SK-N-SH (cell line): ENCODE measurements around the gene AIP.

Source experiments
- EP300 ChIP-seq, 2 experiments: IDR thresholded peaks; 2 replicates each; pipeline versions ENCODE4 v1.4.0 to v1.6.1; 2012; ENCODE audit warnings: borderline replicate concordance in 1 of 2, low read depth in 1 of 2, low read length in 1 of 2
- MXI1 ChIP-seq: IDR thresholded peaks from 2 replicates; pipeline ENCODE4 v1.6.1; 2012; ENCODE audit warnings: mild to moderate bottlenecking, low read depth, low read length, improper control_type of control experiment
- POLR2AphosphoS5 ChIP-seq: IDR thresholded peaks from 2 replicates; pipeline ENCODE4 v1.6.1; 2012; ENCODE audit warnings: low read depth, low read length
- TF ChIP-seq, protein P1 (sequence below): fragments of 200-600 bp; sonication (generic); IDR thresholded peaks from 2 replicates; pipeline ENCODE4 v1.6.1; 2017; ENCODE audit warnings: antibody characterized with exemption, mild to moderate bottlenecking, moderate library complexity
- TF ChIP-seq, protein P2 (sequence below): IDR thresholded peaks from 2 replicates; pipeline ENCODE4 v1.6.1; 2012; ENCODE audit warnings: mild to moderate bottlenecking, low read depth, low read length, moderate library complexity
- TF ChIP-seq, protein P3 (sequence below): IDR thresholded peaks from 2 replicates; pipeline ENCODE4 v1.4.0; 2012; ENCODE audit warnings: low read depth, borderline replicate concordance

DNA sequence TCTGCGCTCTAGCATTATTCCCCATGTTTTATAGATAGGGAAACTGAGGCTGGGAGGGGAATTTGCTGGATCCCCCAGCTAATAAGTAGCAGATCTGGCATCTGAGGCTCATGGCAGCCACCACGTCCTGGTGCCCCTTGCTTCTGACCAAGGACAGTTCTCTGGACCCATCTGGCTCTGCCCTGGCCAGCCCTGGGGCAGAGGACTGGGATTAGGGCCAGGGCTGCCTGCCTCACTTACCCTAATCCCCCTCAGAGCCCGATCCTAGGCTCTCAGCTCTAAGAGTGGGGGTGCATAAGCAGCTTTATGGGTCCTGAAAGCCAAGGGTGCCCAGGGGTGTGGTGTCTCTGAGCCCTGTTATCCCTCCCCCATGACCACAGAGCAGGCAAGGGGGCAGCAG is 27.8 kb upstream of the AIP start, which contains the start of gene CABP4:
- TF ChIP-seq, protein P1, sequence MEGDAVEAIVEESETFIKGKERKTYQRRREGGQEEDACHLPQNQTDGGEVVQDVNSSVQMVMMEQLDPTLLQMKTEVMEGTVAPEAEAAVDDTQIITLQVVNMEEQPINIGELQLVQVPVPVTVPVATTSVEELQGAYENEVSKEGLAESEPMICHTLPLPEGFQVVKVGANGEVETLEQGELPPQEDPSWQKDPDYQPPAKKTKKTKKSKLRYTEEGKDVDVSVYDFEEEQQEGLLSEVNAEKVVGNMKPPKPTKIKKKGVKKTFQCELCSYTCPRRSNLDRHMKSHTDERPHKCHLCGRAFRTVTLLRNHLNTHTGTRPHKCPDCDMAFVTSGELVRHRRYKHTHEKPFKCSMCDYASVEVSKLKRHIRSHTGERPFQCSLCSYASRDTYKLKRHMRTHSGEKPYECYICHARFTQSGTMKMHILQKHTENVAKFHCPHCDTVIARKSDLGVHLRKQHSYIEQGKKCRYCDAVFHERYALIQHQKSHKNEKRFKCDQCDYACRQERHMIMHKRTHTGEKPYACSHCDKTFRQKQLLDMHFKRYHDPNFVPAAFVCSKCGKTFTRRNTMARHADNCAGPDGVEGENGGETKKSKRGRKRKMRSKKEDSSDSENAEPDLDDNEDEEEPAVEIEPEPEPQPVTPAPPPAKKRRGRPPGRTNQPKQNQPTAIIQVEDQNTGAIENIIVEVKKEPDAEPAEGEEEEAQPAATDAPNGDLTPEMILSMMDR, result no peak
- TF ChIP-seq MXI1 (no peak), POLR2AphosphoS5 (no peak), EP300 (IDR thresholded peaks at IDR 0.05; ENCODE audit: borderline replicate concordance in 1 of 2, low read depth in 1 of 2, low read length in 1 of 2) (no peak)
- TF ChIP-seq, protein P2, sequence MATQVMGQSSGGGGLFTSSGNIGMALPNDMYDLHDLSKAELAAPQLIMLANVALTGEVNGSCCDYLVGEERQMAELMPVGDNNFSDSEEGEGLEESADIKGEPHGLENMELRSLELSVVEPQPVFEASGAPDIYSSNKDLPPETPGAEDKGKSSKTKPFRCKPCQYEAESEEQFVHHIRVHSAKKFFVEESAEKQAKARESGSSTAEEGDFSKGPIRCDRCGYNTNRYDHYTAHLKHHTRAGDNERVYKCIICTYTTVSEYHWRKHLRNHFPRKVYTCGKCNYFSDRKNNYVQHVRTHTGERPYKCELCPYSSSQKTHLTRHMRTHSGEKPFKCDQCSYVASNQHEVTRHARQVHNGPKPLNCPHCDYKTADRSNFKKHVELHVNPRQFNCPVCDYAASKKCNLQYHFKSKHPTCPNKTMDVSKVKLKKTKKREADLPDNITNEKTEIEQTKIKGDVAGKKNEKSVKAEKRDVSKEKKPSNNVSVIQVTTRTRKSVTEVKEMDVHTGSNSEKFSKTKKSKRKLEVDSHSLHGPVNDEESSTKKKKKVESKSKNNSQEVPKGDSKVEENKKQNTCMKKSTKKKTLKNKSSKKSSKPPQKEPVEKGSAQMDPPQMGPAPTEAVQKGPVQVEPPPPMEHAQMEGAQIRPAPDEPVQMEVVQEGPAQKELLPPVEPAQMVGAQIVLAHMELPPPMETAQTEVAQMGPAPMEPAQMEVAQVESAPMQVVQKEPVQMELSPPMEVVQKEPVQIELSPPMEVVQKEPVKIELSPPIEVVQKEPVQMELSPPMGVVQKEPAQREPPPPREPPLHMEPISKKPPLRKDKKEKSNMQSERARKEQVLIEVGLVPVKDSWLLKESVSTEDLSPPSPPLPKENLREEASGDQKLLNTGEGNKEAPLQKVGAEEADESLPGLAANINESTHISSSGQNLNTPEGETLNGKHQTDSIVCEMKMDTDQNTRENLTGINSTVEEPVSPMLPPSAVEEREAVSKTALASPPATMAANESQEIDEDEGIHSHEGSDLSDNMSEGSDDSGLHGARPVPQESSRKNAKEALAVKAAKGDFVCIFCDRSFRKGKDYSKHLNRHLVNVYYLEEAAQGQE, result no peak
- TF ChIP-seq, protein P3, sequence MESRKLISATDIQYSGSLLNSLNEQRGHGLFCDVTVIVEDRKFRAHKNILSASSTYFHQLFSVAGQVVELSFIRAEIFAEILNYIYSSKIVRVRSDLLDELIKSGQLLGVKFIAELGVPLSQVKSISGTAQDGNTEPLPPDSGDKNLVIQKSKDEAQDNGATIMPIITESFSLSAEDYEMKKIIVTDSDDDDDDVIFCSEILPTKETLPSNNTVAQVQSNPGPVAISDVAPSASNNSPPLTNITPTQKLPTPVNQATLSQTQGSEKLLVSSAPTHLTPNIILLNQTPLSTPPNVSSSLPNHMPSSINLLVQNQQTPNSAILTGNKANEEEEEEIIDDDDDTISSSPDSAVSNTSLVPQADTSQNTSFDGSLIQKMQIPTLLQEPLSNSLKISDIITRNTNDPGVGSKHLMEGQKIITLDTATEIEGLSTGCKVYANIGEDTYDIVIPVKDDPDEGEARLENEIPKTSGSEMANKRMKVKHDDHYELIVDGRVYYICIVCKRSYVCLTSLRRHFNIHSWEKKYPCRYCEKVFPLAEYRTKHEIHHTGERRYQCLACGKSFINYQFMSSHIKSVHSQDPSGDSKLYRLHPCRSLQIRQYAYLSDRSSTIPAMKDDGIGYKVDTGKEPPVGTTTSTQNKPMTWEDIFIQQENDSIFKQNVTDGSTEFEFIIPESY, result no peak
